ENCODE measurements around the gene TMEM200C. TPM values are rescaled to one million over a fixed set of nuclear protein-coding genes. Genes with fewer than 3 reads are reported as not detected.
A peak's percentile ranks its signal among the peaks of the same experiment; 100 is the strongest.
"Not testable (repeated sequence)": the region's sequence is repeated elsewhere in the genome, so short reads cannot be mapped to it uniquely, and the experiment has no call there.

The TMEM200C gene
- polyA plus RNA-seq, 1 donor = 0.43 TPM

DNA sequence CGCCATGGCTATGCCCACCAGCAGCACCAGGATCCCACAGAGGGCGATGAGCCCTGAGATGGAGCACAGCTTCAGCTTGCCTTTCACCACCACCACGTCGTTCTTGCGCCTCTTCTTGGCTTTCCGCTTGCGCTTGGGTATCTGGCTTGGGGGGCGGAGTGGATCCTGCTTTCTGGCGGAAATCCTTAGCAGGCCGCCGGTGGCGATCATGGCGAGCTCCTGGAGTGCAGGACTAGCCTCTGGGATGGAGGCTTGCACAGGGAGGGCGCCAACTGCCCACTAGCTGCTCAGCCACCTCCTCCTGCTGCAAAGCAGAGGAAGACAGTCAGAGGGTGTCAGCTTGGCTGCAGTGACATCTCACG, 3.5 kb downstream of the TMEM200C start:
- no peak for DNase-seq

DNA sequence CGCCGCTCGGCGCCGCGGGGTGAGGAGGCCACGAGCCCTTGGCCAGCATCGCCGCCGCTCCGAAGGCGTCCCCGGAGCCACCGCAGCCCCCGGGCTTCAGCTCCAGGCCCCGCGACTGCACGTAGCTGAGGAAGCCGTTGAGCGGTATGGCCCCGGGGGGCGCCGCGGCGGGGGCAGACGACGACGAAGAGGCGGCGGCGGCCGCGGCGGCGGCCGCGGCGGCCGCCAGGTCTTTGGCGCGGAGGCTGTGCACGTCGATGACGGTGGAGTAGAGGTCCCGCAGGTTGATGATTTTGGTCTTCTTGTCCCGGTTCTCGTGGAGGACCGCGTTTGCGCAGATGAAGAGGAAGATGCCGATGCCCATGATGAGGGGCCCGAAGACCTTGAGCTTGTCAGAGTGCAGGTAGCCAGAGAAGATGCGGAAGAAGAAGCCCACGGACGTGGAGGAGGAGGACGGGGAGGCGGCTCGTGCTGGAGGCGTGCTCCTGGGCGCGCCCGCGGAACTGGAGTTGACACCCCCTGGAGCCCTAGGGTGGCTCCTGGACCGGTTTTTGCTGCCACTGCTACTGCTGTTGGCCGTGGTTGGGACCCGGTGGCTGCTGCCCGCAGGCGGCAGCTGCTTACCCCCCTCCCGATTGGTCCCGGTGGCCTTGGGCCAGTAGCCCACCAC, 4.0 kb downstream of the TMEM200C start:
- DNase-seq = no peak

DNA sequence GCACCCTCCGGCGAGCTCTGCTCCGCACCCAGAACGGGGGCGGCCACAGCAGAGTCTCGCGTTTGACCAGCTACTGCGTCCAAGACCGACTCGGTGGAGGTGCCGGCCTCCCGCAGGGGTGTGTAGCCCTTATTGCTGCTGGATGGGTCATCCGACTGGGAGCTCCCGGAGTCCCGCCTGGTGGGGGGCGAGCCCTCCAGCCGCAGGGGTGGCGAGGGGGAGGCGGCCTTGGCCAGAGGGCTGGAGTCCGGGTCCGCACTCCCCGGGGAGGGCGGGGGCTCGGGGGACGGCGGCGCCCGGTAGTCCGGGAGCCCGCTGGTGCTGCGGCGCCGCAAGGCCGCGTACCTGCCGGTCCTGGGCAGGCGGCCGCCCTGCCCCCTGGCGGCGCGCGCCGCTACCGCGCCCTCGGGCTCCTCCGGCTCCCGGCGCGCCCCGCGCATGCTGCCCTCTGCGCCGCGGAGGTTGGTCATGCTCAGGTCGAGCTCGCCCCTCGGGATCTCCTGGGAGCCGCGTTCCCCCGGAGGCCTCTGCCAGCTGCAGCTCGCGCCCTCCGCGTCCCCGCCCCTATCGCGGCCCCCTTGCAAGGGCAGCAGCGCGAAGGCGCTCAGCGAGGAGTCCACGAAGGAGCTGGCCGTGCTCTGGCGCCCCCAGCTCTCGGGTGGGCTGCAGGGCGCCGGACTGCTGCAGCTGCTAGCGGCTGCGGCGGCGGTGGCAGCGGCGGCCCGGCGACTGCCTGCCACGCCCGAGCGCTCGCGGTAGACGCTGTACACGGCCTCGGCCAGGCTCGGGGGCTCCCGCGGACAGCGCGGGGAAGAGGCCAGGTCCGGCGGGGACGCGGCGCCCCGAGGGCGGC, 4.8 kb downstream of the TMEM200C start:
- DNase-seq = peak; percentile 47

DNA sequence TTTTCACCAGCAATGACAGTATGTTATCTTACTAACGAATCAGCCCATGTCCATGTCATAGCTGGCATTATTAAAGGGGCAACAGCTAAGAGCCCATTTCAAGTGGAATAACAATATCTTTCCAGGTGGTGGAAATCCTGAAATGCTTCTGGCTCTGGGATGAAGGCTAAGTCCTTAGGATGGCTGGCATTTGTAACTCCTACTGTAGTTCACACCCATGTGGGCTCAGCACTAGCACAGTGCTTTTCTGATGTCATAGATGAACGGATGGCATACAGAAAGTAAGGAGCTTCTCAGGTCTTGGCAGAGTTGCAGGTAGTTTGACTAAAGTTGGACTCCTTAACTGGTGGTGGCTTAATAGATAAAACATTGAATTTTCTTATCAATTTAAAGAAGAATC, 10.0 kb downstream of the TMEM200C start:
- DNase-seq = no peak

DNA sequence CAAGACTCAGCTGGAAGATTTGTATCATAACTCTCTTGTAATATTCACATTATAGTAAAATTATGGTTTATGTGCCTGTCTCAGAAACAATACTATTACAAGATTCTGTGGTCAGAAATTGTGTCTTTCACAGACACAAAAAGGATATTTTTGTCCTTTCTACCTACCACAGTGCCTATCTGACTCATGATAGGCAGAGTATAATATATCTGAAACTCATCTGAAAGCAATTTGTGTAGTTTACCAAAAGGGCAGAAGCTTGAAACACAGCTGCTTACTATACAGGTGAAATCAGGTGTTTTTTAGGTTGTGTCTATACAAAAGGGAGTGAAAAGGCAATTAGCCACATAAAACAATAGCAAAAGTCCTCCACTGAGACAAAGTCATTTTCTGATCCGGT, 10.9 kb downstream of the TMEM200C start:
- no peak for DNase-seq

DNA sequence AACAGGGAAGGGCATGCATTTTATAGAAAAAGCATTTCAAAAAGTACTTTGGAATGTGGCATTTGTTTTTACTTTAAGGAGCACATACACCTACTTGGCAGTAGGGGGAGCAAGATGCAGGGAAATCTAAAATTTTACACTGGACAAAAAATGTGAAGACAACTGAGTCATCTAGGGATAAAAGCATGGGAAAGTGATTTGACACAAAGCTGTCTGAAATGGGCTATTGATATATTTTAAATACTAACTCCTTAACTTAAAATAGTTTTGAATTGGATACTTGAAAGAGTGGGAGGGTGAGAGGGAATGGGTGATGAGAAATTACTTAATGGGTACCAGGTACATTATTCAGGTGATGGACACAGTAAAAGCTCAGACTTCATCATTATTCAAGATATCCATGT, 15.8 kb downstream of the TMEM200C start:
- no peak for DNase-seq

DNA sequence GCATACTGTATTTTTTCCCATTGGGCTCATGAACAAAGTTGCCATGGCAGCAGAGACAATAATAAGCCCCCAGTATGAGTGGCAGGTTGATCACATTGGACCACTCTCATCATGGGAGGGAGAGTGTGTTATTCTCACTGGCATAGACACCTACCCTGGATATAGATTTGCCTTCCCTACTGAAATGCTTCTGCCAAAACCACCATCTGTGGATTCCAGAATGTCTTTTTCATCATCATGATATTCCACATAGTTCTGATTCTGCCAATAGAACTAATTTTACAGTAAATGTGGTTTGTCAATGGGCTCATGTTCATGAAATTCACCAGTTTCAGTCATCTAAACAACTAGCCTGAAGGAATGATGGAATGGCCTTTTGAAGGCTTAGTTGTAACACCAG, 18.4 kb downstream of the TMEM200C start:
- DNase-seq = no peak

DNA sequence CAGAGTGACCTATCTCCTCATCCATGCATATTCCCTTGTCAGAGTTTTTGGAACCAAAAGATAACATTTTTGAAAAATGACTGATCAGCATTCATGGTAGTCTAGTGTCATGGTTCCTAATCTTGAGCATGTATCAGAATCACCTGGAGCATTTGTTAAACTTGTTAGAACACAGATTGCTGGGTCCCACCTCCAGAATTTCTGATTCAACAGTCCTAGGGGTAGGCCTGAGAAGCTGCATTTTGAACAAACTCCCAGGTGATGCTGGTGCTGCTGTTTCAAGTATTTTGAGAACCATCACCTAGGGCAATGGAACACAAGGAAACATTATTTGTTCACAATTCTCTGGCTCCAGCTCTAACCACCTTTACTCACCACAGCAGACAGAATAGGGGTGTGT, 21.0 kb downstream of the TMEM200C start:
- DNase-seq = no peak

DNA sequence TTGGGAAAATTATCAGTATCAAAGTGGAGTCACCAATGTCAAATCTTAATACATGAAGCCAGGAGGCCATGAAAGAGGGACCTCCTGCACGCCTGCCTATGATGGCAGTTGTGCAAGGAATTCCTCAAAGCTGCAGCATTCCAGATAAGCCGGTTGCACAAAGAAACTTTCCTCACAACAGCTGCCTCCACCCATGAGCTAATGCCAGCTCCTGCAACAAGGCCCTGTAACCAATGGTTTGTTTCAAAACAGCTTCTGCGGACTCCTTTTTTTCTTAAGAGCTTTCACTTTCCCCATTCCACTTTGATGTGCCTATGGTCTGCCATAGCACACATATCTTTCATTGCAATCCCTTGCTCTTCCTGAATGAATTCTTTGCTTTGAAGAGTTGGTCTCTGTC, 22.4 kb downstream of the TMEM200C start:
- DNase-seq = no peak

DNA sequence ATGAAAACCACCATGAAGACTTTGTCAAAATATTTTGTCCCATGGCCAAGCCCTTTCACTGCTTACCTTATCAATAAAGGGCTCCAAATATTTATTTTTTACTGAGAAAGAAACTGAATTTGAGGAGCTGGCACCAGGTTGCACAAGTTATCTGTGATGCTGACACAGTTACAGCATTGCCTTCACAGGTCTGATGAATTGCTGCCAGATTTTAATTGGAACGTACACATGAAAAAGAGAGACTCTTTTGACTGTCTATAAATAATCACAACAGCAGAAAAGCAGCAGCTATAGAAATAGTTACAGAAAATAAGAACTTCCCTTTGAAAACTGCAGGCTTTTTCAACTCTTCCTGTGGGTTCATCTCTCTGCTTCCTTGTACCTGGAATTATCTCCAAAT, 23.9 kb downstream of the TMEM200C start:
- DNase-seq = no peak

DNA sequence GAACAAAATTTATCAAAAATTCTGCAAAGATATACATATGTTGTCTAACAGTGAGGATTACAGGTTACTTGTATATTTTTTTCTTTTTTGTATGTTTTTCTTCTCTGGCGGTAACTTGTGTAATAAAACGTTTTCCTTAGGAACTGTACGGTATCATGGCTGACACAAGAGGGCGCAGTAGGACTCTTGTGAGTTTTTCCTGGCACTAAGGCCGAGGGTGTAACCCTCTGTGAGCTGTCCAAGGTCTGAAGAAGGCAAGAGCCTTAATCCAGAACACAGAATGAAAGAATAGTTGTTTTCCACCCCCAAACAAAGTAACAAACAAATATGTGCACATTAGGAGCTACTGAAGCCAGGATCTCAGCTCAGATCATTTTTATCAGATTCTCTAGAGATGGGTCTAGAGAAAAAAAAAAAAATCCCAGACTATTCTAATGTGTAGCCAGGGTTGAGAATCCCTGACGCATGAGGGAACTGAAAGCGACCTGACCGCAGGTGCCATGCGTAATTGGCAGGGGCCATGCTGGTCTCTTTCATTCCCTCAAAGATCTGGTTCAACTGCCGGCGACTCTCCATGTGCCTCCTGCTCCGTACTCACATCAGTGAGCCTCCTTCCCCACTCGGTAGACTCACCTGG, 27.0 kb downstream of the TMEM200C start:
- DNase-seq = peak; percentile 88

DNA sequence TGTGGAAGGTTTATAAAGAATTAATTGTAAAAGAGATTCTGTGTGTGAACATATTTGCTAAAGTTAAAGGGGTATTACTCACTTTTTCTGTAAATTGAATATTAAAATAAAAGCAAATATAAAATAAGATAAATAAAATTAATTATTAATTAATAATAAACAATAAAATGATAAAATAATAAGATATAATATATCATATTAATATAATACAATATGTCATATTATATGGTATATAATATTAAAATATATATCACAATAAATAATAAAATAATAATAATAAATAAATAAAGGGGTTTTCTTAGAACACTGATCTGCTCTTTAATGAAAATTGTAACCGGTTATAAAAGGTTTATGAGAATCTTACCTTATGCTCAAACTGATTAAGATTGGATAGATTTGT, 29.8 kb downstream of the TMEM200C start:
- DNase-seq = no peak

DNA sequence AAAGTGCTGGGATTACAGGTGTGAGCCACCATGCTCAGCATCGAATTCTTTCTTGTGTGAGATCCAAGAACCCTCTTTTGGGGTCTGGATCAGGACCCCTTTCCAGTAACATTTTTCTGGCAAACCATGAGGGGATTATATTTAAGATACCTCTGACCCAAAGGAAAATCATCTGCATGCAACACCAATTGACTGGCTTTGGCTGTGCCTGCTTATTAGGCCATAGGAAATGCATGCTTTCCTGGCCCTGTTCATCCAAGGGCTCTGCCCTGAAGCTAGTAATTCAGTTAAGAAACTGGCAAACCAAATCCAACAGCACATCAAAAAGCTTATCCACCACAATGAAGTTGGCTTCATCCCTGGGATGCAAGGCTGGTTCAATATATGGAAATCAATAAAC, 33.2 kb downstream of the TMEM200C start:
- not testable (repeated sequence) for DNase-seq

DNA sequence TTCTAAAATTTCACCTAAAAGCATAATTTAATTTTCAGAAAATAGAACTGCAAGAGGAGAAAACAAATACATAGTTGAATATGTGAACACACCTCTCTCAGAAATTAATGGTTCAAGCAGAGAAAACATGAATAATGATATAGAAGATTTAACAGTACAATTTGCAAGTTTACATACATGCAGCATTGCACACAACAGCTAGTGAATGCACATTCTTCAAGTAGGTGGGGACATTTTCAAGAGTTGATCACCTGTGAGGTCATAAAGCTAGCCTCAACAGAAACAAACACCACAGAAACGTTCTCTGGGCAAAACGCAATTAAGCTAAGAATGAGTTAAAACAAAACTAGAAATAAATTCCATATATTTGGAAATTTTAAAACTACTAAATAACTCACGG, 38.1 kb downstream of the TMEM200C start:
- no peak for DNase-seq

DNA sequence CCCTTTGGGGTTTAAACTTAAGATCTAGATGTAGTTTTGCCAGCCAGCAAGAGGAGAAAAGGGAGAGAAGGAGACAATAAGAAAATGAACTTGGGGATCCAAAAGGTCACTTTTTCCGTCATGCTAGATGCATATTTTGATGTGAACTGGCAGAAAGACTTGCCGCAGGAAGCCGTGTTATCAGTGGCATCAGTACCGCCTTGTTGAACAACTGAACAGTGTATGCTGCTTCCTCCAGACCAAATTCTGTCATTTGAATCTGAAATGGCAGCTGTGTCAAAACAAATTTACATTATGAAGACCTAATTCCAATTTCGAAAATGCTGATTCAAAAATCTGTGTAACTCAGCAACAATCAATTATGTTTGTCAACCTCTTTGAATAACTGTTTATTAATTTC, 42.1 kb downstream of the TMEM200C start:
- no peak for DNase-seq

DNA sequence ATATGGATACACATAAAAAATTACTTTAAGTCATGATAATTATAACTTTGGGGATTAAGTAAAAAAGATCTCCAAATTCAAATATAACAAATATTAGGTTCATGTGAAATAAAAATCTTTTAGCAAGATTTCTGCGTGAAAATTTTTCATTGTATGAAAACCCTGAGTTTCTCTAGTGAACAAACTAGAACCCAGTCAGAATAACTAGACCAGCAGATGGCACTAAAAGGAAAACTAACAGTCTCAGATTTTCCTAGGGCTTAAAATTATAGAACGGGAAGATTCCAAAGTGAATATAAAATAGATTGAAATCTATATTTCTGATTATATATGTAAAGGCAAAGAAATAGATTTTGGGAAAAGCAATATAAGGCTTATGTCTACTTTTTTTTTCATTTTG, 43.3 kb downstream of the TMEM200C start:
- no peak for DNase-seq

DNA sequence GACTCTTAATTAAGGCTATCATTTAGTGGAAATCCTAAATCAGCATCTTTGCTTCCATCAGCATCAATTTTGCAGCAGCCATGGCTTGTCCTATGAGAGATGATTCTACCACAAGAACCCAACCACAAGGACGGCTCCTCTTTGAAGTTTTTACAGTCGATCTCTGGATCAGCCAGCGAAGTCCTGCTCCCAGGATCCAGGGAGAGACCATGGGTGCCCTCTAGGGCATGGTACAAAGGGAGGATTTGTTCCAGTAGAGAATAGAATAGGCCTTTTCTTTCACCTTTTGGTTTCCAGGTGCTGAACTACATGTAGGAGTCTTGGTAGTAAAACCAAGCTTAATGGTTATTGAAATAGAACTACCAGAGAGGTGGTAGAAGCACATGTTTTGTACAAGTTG, 52.7 kb downstream of the TMEM200C start:
- no peak for DNase-seq

DNA sequence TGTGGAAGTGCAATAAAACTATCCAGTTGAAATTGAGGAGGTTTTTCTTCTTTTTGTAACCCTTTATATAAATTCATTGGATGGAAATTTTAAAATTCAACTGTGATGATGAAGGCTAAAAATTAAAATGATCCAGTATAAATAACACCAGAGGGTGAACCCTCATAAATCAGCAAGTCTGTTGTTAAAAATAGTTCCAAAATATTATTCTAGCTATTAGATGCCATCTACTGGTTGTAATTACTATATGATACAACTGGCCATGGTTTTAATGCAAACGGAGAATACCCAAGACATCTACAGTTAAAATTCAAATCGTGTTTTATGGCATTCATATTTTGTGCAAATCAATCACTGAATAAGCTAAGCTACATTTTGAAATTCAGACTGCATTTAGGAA, 53.8 kb downstream of the TMEM200C start:
- no peak for DNase-seq

DNA sequence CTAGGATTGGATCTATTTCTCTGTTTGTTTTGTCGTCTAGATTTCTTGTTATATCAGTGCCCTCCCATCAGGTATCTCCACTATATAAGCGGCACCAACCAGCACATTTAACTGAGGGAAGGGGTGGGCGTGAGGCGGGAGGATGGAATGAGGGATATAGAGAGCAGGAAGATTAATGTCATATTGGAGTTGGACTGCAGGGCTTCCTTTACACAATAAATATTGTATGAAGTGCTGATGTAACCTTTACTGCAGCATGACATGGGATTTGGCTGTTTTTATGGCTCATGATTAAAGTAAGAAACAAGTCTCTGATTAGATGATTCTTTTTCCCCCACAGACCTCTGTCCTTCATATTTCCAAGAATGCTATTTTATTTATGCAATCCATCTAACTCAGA, 54.8 kb downstream of the TMEM200C start:
- DNase-seq = no peak

DNA sequence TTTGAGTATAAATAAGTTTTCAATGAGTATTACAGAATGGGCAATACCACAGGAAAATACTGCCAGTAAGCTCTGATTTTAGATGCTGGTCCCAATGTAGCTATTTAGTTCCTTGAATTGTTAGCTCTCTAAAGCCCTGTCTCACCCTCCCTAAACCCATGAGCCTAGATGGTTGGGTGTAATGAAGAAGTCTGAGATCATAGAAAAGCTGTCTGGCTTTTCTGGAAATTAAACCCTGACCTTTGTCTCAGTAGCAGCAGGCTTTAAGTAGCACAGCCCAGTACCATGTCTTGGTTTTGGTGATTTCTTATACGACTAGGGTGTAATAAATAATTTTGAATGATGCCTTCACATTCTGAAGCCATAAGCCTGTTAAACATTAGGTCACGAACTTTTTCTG, 55.3 kb downstream of the TMEM200C start:
- DNase-seq = no peak

DNA sequence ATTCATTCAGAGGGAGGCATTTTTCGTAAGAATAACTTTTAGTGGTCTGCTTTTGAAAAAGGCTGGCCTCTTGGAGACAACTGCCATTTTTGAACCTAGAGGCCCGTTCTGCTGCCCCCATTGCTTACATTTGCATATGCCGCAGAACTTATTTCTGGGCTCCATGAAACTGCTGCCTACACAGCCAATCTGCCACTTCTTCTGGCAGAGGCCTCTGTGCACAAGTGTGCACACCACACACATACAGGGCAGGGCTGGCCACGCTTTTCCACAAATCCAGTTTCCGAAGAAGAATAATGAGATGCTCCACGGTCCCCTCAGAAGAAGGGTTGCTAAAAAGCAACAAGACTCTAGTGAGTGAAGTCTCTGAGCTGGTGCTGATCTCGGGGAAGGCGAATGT, 56.2 kb downstream of the TMEM200C start:
- DNase-seq = no peak
